ENCODE measurements around the gene ZBTB12.

Gene ZBTB12

GRCh38 chr6:31899882-31900722, 1.8 kb downstream of the ZBTB12 start:
- peak in 2 of 10 donors; percentile 75 to 76 for DNase-seq
- intact Hi-C loops (cut with DNase I), result loop anchor here (5.0 kb wide), 1 partner anchor 52 kb away; no protein-coding TSS in a partner anchor

- DNase-seq, result peak in 1 of 10 donors; percentile 2
- intact Hi-C loops (cut with DNase I), result no loop called here
Observed at GRCh38 chr6:31899215-31899614, 2.7 kb downstream of the ZBTB12 start.

GRCh38 chr6:31898383-31899011, 3.4 kb downstream of the ZBTB12 start:
- DNase-seq, result peak in 3 of 10 donors; percentile 22 to 83 (median 63)
- intact Hi-C loops (cut with DNase I), result no loop called here

- DNase-seq, result peak; percentile 83 to 99 (median 88)
- intact Hi-C loops (cut with DNase I), result loop anchor here (2.0 kb wide), 1 partner anchor 35 kb away; the partner anchor contains the start of gene NEU1
Observed at GRCh38 chr6:31897612-31898382, 4.1 kb downstream of the ZBTB12 start, which contains the start of gene EHMT2. Gene EHMT2 (minus strand): TSS chr6:31897698. CDS start chr6:31897677, 21 bp downstream.

- intact Hi-C loops (cut with DNase I), result loop anchor here (2.0 kb wide), 1 partner anchor 34 kb away; the partner anchor contains the start of gene NEU1
Observed at GRCh38 chr6:31896856-31897611, 4.9 kb downstream of the ZBTB12 start.

GRCh38 chr6:31896493-31896855, 5.4 kb downstream of the ZBTB12 start:
- peak in 1 of 10 donors; percentile 62 for DNase-seq
- intact Hi-C loops (cut with DNase I), result loop anchor here (2.0 kb wide), 1 partner anchor 34 kb away; the partner anchor contains the start of gene NEU1

More at GRCh38 chr6:31896856-31897611, 4.9 kb downstream of the ZBTB12 start:
- peak in 3 of 10 donors; percentile 71 to 83 (median 80) for DNase-seq

GRCh38 chr6:31892821-31893220, 9.1 kb downstream of the ZBTB12 start:
- DNase-seq, result peak in 1 of 10 donors; percentile 28
- intact Hi-C loops (cut with DNase I), result no loop called here

GRCh38 chr6:31889331-31889972, 12.4 kb downstream of the ZBTB12 start:
- DNase-seq, result no peak
- intact Hi-C loops (cut with DNase I), result no loop called here

GRCh38 chr6:31888276-31889258, 13.3 kb downstream of the ZBTB12 start:
- intact Hi-C loops (cut with DNase I), result no loop called here
- peak in 4 of 10 donors; percentile 21 to 38 (median 31) for DNase-seq

GRCh38 chr6:31887173-31888007, 14.5 kb downstream of the ZBTB12 start:
- intact Hi-C loops (cut with DNase I), result no loop called here
- peak in 1 of 10 donors; percentile 63 for DNase-seq

- intact Hi-C loops (cut with DNase I), result no loop called here
- peak in 1 of 10 donors; percentile 56 for DNase-seq
Observed at GRCh38 chr6:31886541-31886991, 15.3 kb downstream of the ZBTB12 start.

GRCh38 chr6:31884528-31885035, 17.3 kb downstream of the ZBTB12 start:
- intact Hi-C loops (cut with DNase I), result no loop called here
- DNase-seq, result peak in 1 of 10 donors; percentile 67

GRCh38 chr6:31883676-31884075, 18.2 kb downstream of the ZBTB12 start:
- intact Hi-C loops (cut with DNase I), result no loop called here
- DNase-seq, result peak in 1 of 10 donors; percentile 31

GRCh38 chr6:31882344-31882743, 19.5 kb downstream of the ZBTB12 start:
- no peak for DNase-seq
- intact Hi-C loops (cut with DNase I), result no loop called here

- peak in 1 of 10 donors; percentile 50 for DNase-seq
- intact Hi-C loops (cut with DNase I), result no loop called here
Observed at GRCh38 chr6:31881136-31881859, 20.6 kb downstream of the ZBTB12 start.

GRCh38 chr6:31880616-31881015, 21.3 kb downstream of the ZBTB12 start:
- DNase-seq, result peak in 1 of 10 donors; percentile 5
- intact Hi-C loops (cut with DNase I), result no loop called here
